IMR-90 (cell line): ENCODE data around the gene CRIP1. TPM values are rescaled to one million over a fixed set of nuclear protein-coding genes. Genes with fewer than 3 reads are reported as not detected.

Experiments used
- ATAC-seq: fragments of 200-7000 bp; cut with Tn5 transposase; 2 replicates; pipeline ENCODE4 v1.9.1; 2020; ENCODE audit warnings: low read depth, mild to moderate bottlenecking, moderate library complexity
- BruUV-seq: library from RNA; stranded (reverse); fragments of 400-500 nt; replicated peaks from 2 replicates; lab custom pipeline; 2021; lab: Mats Ljungman, UMichigan
- CTCF ChIA-PET: fragments of 300-600 bp; formaldehyde crosslinking; extraction: SDS; loops from one replicate; lab custom pipeline; 2021; ENCODE audit warnings: antibody characterized with exemption; lab: Yijun Ruan, JAX
- POLR2A ChIA-PET: fragments of 300-600 bp; sonication (Branson Sonifier 250); formaldehyde crosslinking; loops from one replicate; lab custom pipeline; 2022; ENCODE audit warnings: antibody characterized with exemption; ENCODE audit not compliant: unreplicated experiment; lab: Charles Lee
- DNase-seq: peaks from one replicate; pipeline ENCODE4 v3.0.0; 2013
- H2AFZ ChIP-seq: replicated peaks from 2 replicates; pipeline ENCODE3; 2013; ENCODE audit warnings: low read length, mild to moderate bottlenecking; ENCODE audit not compliant: poor library complexity
- H2AK5ac ChIP-seq: 2 replicates; pipeline ENCODE4 v1.6.1; 2013; ENCODE audit warnings: low read depth, low read length, inconsistent platforms
- H2AK9ac ChIP-seq: replicated peaks from 2 replicates; pipeline ENCODE3; 2013; ENCODE audit warnings: mild to moderate bottlenecking, low read depth, low read length, moderate library complexity; ENCODE audit not compliant: poor library complexity
- H2BK120ac ChIP-seq: 2 replicates; pipeline ENCODE4 v1.6.1; 2013; ENCODE audit warnings: low read depth, low read length, inconsistent platforms
- H2BK15ac ChIP-seq: 3 replicates; pipeline ENCODE4 v1.6.1; 2013; ENCODE audit warnings: low read depth, low read length, inconsistent platforms
- H2BK20ac ChIP-seq: 2 replicates; pipeline ENCODE4 v1.6.1; 2013; ENCODE audit warnings: low read depth, mild to moderate bottlenecking, inconsistent platforms, low read length, moderate library complexity
- H2BK5ac ChIP-seq: 2 replicates; pipeline ENCODE4 v1.6.1; 2013; ENCODE audit warnings: mild to moderate bottlenecking, low read depth, low read length, inconsistent platforms; ENCODE audit not compliant: poor library complexity, severe bottlenecking
- H3K14ac ChIP-seq: replicated peaks from 2 replicates; pipeline ENCODE4 v1.6.1; 2013; ENCODE audit warnings: low read depth, low read length, inconsistent platforms
- H3K18ac ChIP-seq: 2 replicates; pipeline ENCODE4 v1.6.1; 2013; ENCODE audit warnings: low read depth, low read length, control low read depth
- H3K23ac ChIP-seq: 2 replicates; pipeline ENCODE4 v1.6.1; 2013; ENCODE audit warnings: low read depth, low read length, inconsistent platforms
- H3K27ac ChIP-seq: 2 replicates; pipeline ENCODE4 v1.5.1; 2013; ENCODE audit warnings: mild to moderate bottlenecking, control low read depth, low read length; ENCODE audit not compliant: insufficient read depth
- H3K27me3 ChIP-seq: 2 replicates; pipeline ENCODE4 v1.6.1; 2013; ENCODE audit warnings: low read length; ENCODE audit not compliant: control insufficient read depth, insufficient read depth
- H3K36me3 ChIP-seq: 2 replicates; pipeline ENCODE4 v1.6.1; 2013; ENCODE audit warnings: low read length, mixed read lengths; ENCODE audit not compliant: control insufficient read depth, insufficient read depth
- H3K4ac ChIP-seq: 2 replicates; pipeline ENCODE4 v1.6.1; 2013; ENCODE audit warnings: low read depth, low read length, inconsistent platforms
- H3K4me1 ChIP-seq: 2 replicates; pipeline ENCODE4 v1.6.1; 2013; ENCODE audit warnings: low read length, mixed read lengths; ENCODE audit not compliant: control insufficient read depth, insufficient read depth
- H3K4me2 ChIP-seq: 2 replicates; pipeline ENCODE4 v1.6.1; 2013; ENCODE audit warnings: low read depth, mild to moderate bottlenecking, control low read depth, low read length, moderate library complexity
- H3K4me3 ChIP-seq: 2 replicates; pipeline ENCODE4 v1.5.1; 2013; ENCODE audit warnings: low read depth, mild to moderate bottlenecking, control low read depth, low read length, moderate library complexity; ENCODE audit not compliant: insufficient read depth
- H3K56ac ChIP-seq: 2 replicates; pipeline ENCODE4 v1.6.1; 2013; ENCODE audit warnings: low read length, inconsistent platforms; ENCODE audit not compliant: insufficient read depth; ENCODE audit errors: extremely low read depth
- H3K79me1 ChIP-seq, 2 experiments: 2 replicates each; pipeline ENCODE4 v1.6.1; 2013; ENCODE audit warnings: low read length in 2 of 2, inconsistent platforms in 1 of 2, low read depth in 1 of 2
- H3K9ac ChIP-seq: 2 replicates; pipeline ENCODE4 v1.6.1; 2013; ENCODE audit warnings: low read depth, low read length, control low read depth
- H3K9me1 ChIP-seq: 2 replicates; pipeline ENCODE4 v1.6.1; 2013; ENCODE audit warnings: low read length, inconsistent platforms; ENCODE audit not compliant: insufficient read depth
- H3K9me3 ChIP-seq: 2 replicates; pipeline ENCODE4 v1.6.1; 2013; ENCODE audit warnings: low read length; ENCODE audit not compliant: control insufficient read depth, insufficient read depth
- H4K20me1 ChIP-seq: 2 replicates; pipeline ENCODE4 v1.6.1; 2013; ENCODE audit warnings: low read length, inconsistent platforms; ENCODE audit not compliant: insufficient read depth
- H4K5ac ChIP-seq: 2 replicates; pipeline ENCODE4 v1.6.1; 2013; ENCODE audit warnings: mild to moderate bottlenecking, low read depth, low read length, control low read depth
- H4K8ac ChIP-seq, 2 experiments: 2 replicates each; pipeline ENCODE4 v1.6.1; 2013; ENCODE audit warnings: low read depth in 2 of 2, low read length in 2 of 2, control low read depth in 1 of 2, inconsistent platforms in 1 of 2
- H4K91ac ChIP-seq: 2 replicates; pipeline ENCODE4 v1.6.1; 2013; ENCODE audit warnings: low read depth, low read length, inconsistent platforms; ENCODE audit not compliant: insufficient read depth
- BHLHE40 ChIP-seq: fragments of 150-350 bp; IDR thresholded peaks from 2 replicates; pipeline ENCODE4 v1.6.1; 2016; ENCODE audit warnings: mild to moderate bottlenecking, low read depth, low read length
- CHD1 ChIP-seq: IDR thresholded peaks from 2 replicates; pipeline ENCODE4 v1.6.1; 2012; ENCODE audit warnings: low read depth, low read length, improper control_type of control experiment
- CTCF ChIP-seq: conservative IDR thresholded peaks from 2 replicates; pipeline ENCODE4 v1.5.1; 2012; ENCODE audit warnings: mild to moderate bottlenecking, low read depth, low read length, improper control_type of control experiment
- MAFK ChIP-seq: IDR thresholded peaks from 2 replicates; pipeline ENCODE4 v1.6.1; 2012; ENCODE audit warnings: low read depth, low read length, improper control_type of control experiment
- MXI1 ChIP-seq: IDR thresholded peaks from 2 replicates; pipeline ENCODE4 v1.6.1; 2012; ENCODE audit warnings: low read depth, mild to moderate bottlenecking, low read length, moderate library complexity, borderline replicate concordance
- NFE2L2 ChIP-seq: fragments of 150-350 bp; IDR thresholded peaks from 2 replicates; pipeline ENCODE4 v1.6.1; 2016; ENCODE audit warnings: low read depth, mild to moderate bottlenecking, low read length
- POLR2A ChIP-seq: IDR thresholded peaks from 2 replicates; pipeline ENCODE4 v1.6.1; 2012; ENCODE audit warnings: mild to moderate bottlenecking, low read depth, low read length
- RAD21 ChIP-seq: IDR thresholded peaks from 2 replicates; pipeline ENCODE4 v1.6.1; 2012; ENCODE audit warnings: low read length, improper control_type of control experiment
- RCOR1 ChIP-seq: IDR thresholded peaks from 2 replicates; pipeline ENCODE4 v1.6.1; 2012; ENCODE audit warnings: mild to moderate bottlenecking, low read length, improper control_type of control experiment; ENCODE audit not compliant: insufficient replicate concordance
- RFX5 ChIP-seq: IDR thresholded peaks from 2 replicates; pipeline ENCODE4 v1.8.0; 2012; ENCODE audit warnings: low read depth, mild to moderate bottlenecking, low read length, moderate library complexity
- WGBS, 2 experiments: methylation state at CpG; one replicate each; pipeline versions ENCODE4 v1.1.5 to v1.1.7; 2013; ENCODE audit warnings: missing lambda C conversion rate in 2 of 2; ENCODE audit not compliant: insufficient read length in 1 of 2; ENCODE audit errors: extremely low coverage in 2 of 2; 5-methylcytosine and 5-hydroxymethylcytosine counted together
- dilution Hi-C: fragments of 300-500 bp; cut with HindIII; formaldehyde crosslinking; loops from one replicate; pipeline ENCODE4 v1.14.3; 2018; ENCODE audit warnings: low sequenced_read_pairs; ENCODE audit not compliant: unreplicated experiment
- in situ Hi-C: fragments of 300-500 bp; cut with MboI; formaldehyde crosslinking; loops from 3 replicates; pipeline ENCODE4 v1.14.3; 2019; ENCODE audit warnings: low sequenced_read_pairs, inconsistent platforms, mixed read lengths
- intact Hi-C: fragments of 100-400 bp; cut with micrococcal nuclease; formaldehyde crosslinking; loops from 2 replicates; pipeline ENCODE4 v1.10.0; 2022
- polyA plus RNA-seq, 3 experiments: library from polyadenylated mRNA; depleted of rRNA; stranded (reverse); fragments of >200 nt; gene quantifications; 2 replicates each; pipeline ENCODE4 v1.2.3, GENCODE V29; 2012; ENCODE audit warnings: low replicate concordance in 1 of 3
- total RNA-seq: library from RNA; depleted of rRNA; stranded (reverse); fragments of >200 nt; gene quantifications from 2 replicates; pipeline ENCODE4 v1.2.3, GENCODE V29; 2012

CRIP1 gene
- total and polyA plus RNA-seq, 2 of the 4 experiments (the other 2 are of a cell fraction), result 0.21 TPM; not detected in 1

- Histone ChIP-seq H4K20me1 (peaks cover 60% of the 10 kb centered on the region), H2BK15ac (no peak overlapping the region), H2AFZ (no peak overlapping the region), H3K14ac (no peak overlapping the region), H3K9me3 (no peaks in the 10 kb centered on the region), H3K36me3 (peaks cover 18% of the 10 kb centered on the region), H3K27me3 (no peaks in the 10 kb centered on the region), H2AK9ac (no peak overlapping the region), H3K4ac (no peak overlapping the region), H3K9me1 (no peaks in the 10 kb centered on the region), H3K18ac (no peak overlapping the region), H3K27ac (no peak overlapping the region), H3K4me2 (no peak overlapping the region), H4K8ac (no peak overlapping the region), H4K91ac (no peak overlapping the region), H2AK5ac (no peak overlapping the region), H4K5ac (no peak overlapping the region), H3K79me1 (peaks cover 12 to 59% of the 10 kb centered on the region in 2 experiments), H3K9ac (no peak overlapping the region), H3K4me3 (no peak overlapping the region), H2BK20ac (no peak overlapping the region), H3K4me1 (no peaks in the 10 kb centered on the region), H3K56ac (no peak overlapping the region), H2BK5ac (no peak overlapping the region), H3K23ac (no peak overlapping the region), H2BK120ac (no peak overlapping the region)
- TF ChIP-seq MXI1, result no peak
- TF ChIP-seq BHLHE40, result no peak
- no peak for TF ChIP-seq RCOR1
- TF ChIP-seq RAD21, result no peak
- TF ChIP-seq CHD1, result no peak
- no peak for TF ChIP-seq CTCF
- TF ChIP-seq NFE2L2, result no peak
- TF ChIP-seq MAFK, result no peak
- no peak for TF ChIP-seq RFX5
- TF ChIP-seq POLR2A, result no peak
- dilution Hi-C loops, result no loop called here
- no peak for ATAC-seq
- in situ Hi-C loops, result no loop called here
- BruUV-seq, result no TSS peak
- 88% methylated on average over 6 of the region's 9 CpGs; no CpG with 5 or more reads in 1 of the 2 experiments for WGBS, 2 experiments
- ChIA-PET POLR2A (interaction anchor here (0.6 kb wide), 1 partner anchor 12 kb away, joined by 15 read pairs; no protein-coding TSS in a partner anchor), CTCF (no interaction called here)
- no peak for DNase-seq
- intact Hi-C loops, result no loop called here
Observed at GRCh38 chr14:105440992-105441391, 45.7 kb upstream of the CRIP1 start.
